Measurements from ENCODE around the gene ARSG.

- TF ChIP-seq POLR2A (IDR thresholded peaks at IDR 0.05; ENCODE audit: low read depth, low read length) (no peak), CTCF (IDR thresholded peaks at IDR 0.05; ENCODE audit: extremely low read depth in 1 of 2, insufficient read depth in 1 of 2, low read depth in 1 of 2, low read length in 2 of 2) (no peak), EZH2 (IDR thresholded peaks at IDR 0.05; ENCODE audit: borderline replicate concordance, low read depth, low read length, severe bottlenecking) (no peak), MAX (IDR thresholded peaks at IDR 0.05; ENCODE audit: insufficient read depth, insufficient read length) (no peak)
Observed at GRCh38 chr17:68428498-68429172, 137.3 kb downstream of the ARSG start.
